GM12873 (cell line): ENCODE data around the gene LIPH.

Source experiments
- CTCF ChIP-seq: IDR thresholded peaks from 2 replicates; pipeline ENCODE4 v1.5.1; 2012; ENCODE audit warnings: low read depth, mild to moderate bottlenecking, moderate library complexity, low read length, control low read depth; ENCODE audit not compliant: insufficient read depth; ENCODE audit errors: missing control alignments

LIPH gene

GRCh38 chr3:185486394-185486793, 66.0 kb downstream of the LIPH start:
- no peak for TF ChIP-seq CTCF

- TF ChIP-seq CTCF: no peak
These were observed 68.1 kb downstream of the LIPH start for GRCh38 chr3:185484296-185484695.

- no peak for TF ChIP-seq CTCF
These were observed 72.9 kb downstream of the LIPH start for GRCh38 chr3:185479373-185479945.

- TF ChIP-seq CTCF: no peak
These were observed 75.1 kb downstream of the LIPH start for GRCh38 chr3:185477316-185477715.

DNA sequence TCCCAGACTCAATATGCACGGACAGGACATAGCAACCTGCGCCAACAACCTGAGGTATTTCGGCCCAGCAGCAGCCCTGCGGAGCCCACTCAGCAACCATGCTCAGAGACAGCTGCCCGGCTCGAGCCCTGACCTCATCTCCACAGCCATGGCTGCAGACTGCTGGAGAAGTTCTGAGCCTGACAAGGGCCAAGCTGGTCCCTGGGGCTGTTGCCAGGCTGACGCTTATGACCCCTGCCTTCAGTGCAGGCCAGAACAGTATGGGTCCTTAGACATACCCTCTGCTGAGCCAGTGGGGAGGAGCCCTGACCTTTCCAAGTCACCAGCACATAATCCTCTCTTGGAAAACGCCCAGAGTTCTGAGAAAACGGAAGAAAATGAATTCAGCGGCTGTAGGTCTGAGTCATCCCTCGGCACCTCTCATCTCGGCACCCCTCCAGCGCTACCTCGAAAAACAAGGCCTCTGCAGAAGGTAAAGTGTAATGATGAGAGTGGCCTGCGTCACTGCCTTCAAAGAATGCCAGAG, 79.0 kb downstream of the LIPH start:
- TF ChIP-seq CTCF: no peak

GRCh38 chr3:185470323-185470722, 82.1 kb downstream of the LIPH start:
- TF ChIP-seq CTCF: no peak

- no peak for TF ChIP-seq CTCF
These were observed 82.8 kb downstream of the LIPH start for GRCh38 chr3:185469542-185469941.
